Neural progenitor cell (in vitro differentiated cells): ENCODE data around the gene BCR.

Experiments
- EZH2 ChIP-seq: fragments of 200-600 bp; sonication (generic); IDR thresholded peaks from 2 replicates; pipeline ENCODE4 v1.6.1; 2017; ENCODE audit warnings: antibody characterized with exemption, mild to moderate bottlenecking, moderate library complexity
- EZH2phosphoT487 ChIP-seq: fragments of 200-600 bp; sonication (generic); IDR thresholded peaks from 2 replicates; pipeline ENCODE4 v1.6.1; 2017; ENCODE audit warnings: antibody characterized with exemption
- TF ChIP-seq, protein P1 (sequence below): fragments of 200-600 bp; sonication (generic); IDR thresholded peaks from 2 replicates; pipeline ENCODE4 v1.5.1; 2017; ENCODE audit warnings: antibody characterized with exemption, mild to moderate bottlenecking

GRCh38 chr22:23140385-23140784 lies 39.9 kb upstream of the BCR start:
- TF ChIP-seq, protein P1, sequence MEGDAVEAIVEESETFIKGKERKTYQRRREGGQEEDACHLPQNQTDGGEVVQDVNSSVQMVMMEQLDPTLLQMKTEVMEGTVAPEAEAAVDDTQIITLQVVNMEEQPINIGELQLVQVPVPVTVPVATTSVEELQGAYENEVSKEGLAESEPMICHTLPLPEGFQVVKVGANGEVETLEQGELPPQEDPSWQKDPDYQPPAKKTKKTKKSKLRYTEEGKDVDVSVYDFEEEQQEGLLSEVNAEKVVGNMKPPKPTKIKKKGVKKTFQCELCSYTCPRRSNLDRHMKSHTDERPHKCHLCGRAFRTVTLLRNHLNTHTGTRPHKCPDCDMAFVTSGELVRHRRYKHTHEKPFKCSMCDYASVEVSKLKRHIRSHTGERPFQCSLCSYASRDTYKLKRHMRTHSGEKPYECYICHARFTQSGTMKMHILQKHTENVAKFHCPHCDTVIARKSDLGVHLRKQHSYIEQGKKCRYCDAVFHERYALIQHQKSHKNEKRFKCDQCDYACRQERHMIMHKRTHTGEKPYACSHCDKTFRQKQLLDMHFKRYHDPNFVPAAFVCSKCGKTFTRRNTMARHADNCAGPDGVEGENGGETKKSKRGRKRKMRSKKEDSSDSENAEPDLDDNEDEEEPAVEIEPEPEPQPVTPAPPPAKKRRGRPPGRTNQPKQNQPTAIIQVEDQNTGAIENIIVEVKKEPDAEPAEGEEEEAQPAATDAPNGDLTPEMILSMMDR = no peak
- TF ChIP-seq EZH2phosphoT487 = no peak
- no peak for TF ChIP-seq EZH2
